HUES6 (cell line): ENCODE data around the gene ASAP2.

Experiments
- H3K27ac ChIP-seq: 2 replicates; pipeline ENCODE4 v1.7.0; 2013; ENCODE audit warnings: low read depth, mild to moderate bottlenecking, low read length, inconsistent platforms
- H3K27me3 ChIP-seq: 2 replicates; pipeline ENCODE4 v1.6.1; 2013; ENCODE audit warnings: low read length; ENCODE audit not compliant: control insufficient read depth, insufficient read depth
- H3K36me3 ChIP-seq: 2 replicates; pipeline ENCODE4 v1.6.1; 2013; ENCODE audit warnings: low read length; ENCODE audit not compliant: control insufficient read depth, insufficient read depth
- H3K4me1 ChIP-seq: 2 replicates; pipeline ENCODE4 v1.6.1; 2013; ENCODE audit warnings: low read length; ENCODE audit not compliant: control insufficient read depth, insufficient read depth
- H3K4me3 ChIP-seq: 2 replicates; pipeline ENCODE4 v1.5.1; 2013; ENCODE audit warnings: low read depth, low read length
- H3K9ac ChIP-seq: one replicate; pipeline ENCODE4 v1.6.1; 2013; ENCODE audit warnings: mild to moderate bottlenecking, low read length
- H3K9me3 ChIP-seq: 2 replicates; pipeline ENCODE4 v1.6.1; 2013; ENCODE audit warnings: low read depth, low read length; ENCODE audit not compliant: control insufficient read depth, insufficient read depth

The ASAP2 gene

GRCh38 chr2:9168821-9169221 lies 37.8 kb upstream of the ASAP2 start:
- Histone ChIP-seq H3K9me3 (no peaks in the 10 kb centered on the region), H3K4me3 (no peak overlapping the region), H3K27ac (no peak overlapping the region), H3K27me3 (no peaks in the 10 kb centered on the region), H3K9ac (no peak overlapping the region), H3K36me3 (no peaks in the 10 kb centered on the region), H3K4me1 (no peaks in the 10 kb centered on the region; the same call in 1 of the 2 replicates)

GRCh38 chr2:9169349-9170107 lies 37.1 kb upstream of the ASAP2 start:
- Histone ChIP-seq H3K9ac (no peak overlapping the region), H3K27me3 (no peaks in the 10 kb centered on the region), H3K4me1 (no peaks in the 10 kb centered on the region; the same call in 1 of the 2 replicates), H3K36me3 (no peaks in the 10 kb centered on the region), H3K4me3 (no peak overlapping the region), H3K9me3 (no peaks in the 10 kb centered on the region), H3K27ac (no peak overlapping the region)

- H3K4me3 ChIP-seq, result no peak overlapping the region
- H3K4me1 ChIP-seq, result peaks cover 5% of the 10 kb centered on the region; the same call in 1 of the 2 replicates
- H3K36me3 ChIP-seq, result no peaks in the 10 kb centered on the region
- H3K27me3 ChIP-seq, result no peaks in the 10 kb centered on the region
- H3K27ac ChIP-seq, result no peak overlapping the region
- H3K9ac ChIP-seq, result no peak overlapping the region
- no peaks in the 10 kb centered on the region for H3K9me3 ChIP-seq
Observed at GRCh38 chr2:9170458-9171130, 36.0 kb upstream of the ASAP2 start.

GRCh38 chr2:9174771-9175437 lies 31.7 kb upstream of the ASAP2 start:
- H3K9me3 ChIP-seq, result no peaks in the 10 kb centered on the region
- H3K4me1 ChIP-seq, result peaks cover 5% of the 10 kb centered on the region; the same call in 1 of the 2 replicates
- no peak overlapping the region for H3K9ac ChIP-seq
- H3K27me3 ChIP-seq, result no peaks in the 10 kb centered on the region
- H3K4me3 ChIP-seq, result no peak overlapping the region
- H3K27ac ChIP-seq, result no peak overlapping the region
- H3K36me3 ChIP-seq, result no peaks in the 10 kb centered on the region

- Histone ChIP-seq H3K4me3 (no peak overlapping the region), H3K9me3 (0 out of 2 replicates have a peak, but pooled peaks cover 8% of the 10 kb centered on the region), H3K27me3 (no peaks in the 10 kb centered on the region), H3K9ac (no peak overlapping the region), H3K4me1 (peaks cover 5% of the 10 kb centered on the region; the same call in 1 of the 2 replicates), H3K27ac (no peak overlapping the region), H3K36me3 (no peaks in the 10 kb centered on the region)
Observed at GRCh38 chr2:9178110-9178903, 28.3 kb upstream of the ASAP2 start.

- Histone ChIP-seq H3K4me1 (peaks cover 5% of the 10 kb centered on the region; the same call in 1 of the 2 replicates), H3K36me3 (no peaks in the 10 kb centered on the region), H3K27ac (no peak overlapping the region), H3K4me3 (no peak overlapping the region), H3K9me3 (0 out of 2 replicates have a peak, but pooled peaks cover 8% of the 10 kb centered on the region), H3K9ac (no peak overlapping the region), H3K27me3 (no peaks in the 10 kb centered on the region)
Observed at GRCh38 chr2:9178904-9179571, 27.6 kb upstream of the ASAP2 start.

- Histone ChIP-seq H3K4me3 (no peak overlapping the region), H3K36me3 (no peaks in the 10 kb centered on the region), H3K9ac (no peak overlapping the region), H3K27ac (no peak overlapping the region), H3K9me3 (0 out of 2 replicates have a peak, but pooled peaks cover 8% of the 10 kb centered on the region), H3K27me3 (no peaks in the 10 kb centered on the region), H3K4me1 (peaks cover 5% of the 10 kb centered on the region; the same call in 1 of the 2 replicates)
Observed at GRCh38 chr2:9179572-9180201, 26.9 kb upstream of the ASAP2 start.

GRCh38 chr2:9184361-9184760 lies 22.3 kb upstream of the ASAP2 start:
- no peak overlapping the region for H3K27ac ChIP-seq
- H3K36me3 ChIP-seq, result no peaks in the 10 kb centered on the region
- H3K27me3 ChIP-seq, result no peaks in the 10 kb centered on the region
- 0 out of 2 replicates have a peak, but pooled peaks cover 8% of the 10 kb centered on the region for H3K9me3 ChIP-seq
- H3K4me3 ChIP-seq, result no peak overlapping the region
- H3K9ac ChIP-seq, result no peak overlapping the region
- H3K4me1 ChIP-seq, result no peaks in the 10 kb centered on the region

GRCh38 chr2:9187620-9188214 lies 18.9 kb upstream of the ASAP2 start:
- H3K36me3 ChIP-seq, result no peaks in the 10 kb centered on the region
- no peak overlapping the region for H3K27ac ChIP-seq
- no peak overlapping the region for H3K4me3 ChIP-seq
- H3K9me3 ChIP-seq, result 0 out of 2 replicates have a peak, but pooled peaks cover 4% of the 10 kb centered on the region
- H3K4me1 ChIP-seq, result peaks cover 4% of the 10 kb centered on the region; the same call in 1 of the 2 replicates
- no peak overlapping the region for H3K9ac ChIP-seq
- H3K27me3 ChIP-seq, result no peaks in the 10 kb centered on the region
